GM21717 (cell line): ENCODE data around the gene FAM171A2.

ENCODE experiments used
- ATAC-seq: cut with Tn5 transposase; IDR thresholded peaks from one replicate; pipeline ENCODE4 v1.9.1; 2021; ENCODE audit warnings: mild to moderate bottlenecking, moderate library complexity; ENCODE audit not compliant: unreplicated experiment

FAM171A2 gene

DNA sequence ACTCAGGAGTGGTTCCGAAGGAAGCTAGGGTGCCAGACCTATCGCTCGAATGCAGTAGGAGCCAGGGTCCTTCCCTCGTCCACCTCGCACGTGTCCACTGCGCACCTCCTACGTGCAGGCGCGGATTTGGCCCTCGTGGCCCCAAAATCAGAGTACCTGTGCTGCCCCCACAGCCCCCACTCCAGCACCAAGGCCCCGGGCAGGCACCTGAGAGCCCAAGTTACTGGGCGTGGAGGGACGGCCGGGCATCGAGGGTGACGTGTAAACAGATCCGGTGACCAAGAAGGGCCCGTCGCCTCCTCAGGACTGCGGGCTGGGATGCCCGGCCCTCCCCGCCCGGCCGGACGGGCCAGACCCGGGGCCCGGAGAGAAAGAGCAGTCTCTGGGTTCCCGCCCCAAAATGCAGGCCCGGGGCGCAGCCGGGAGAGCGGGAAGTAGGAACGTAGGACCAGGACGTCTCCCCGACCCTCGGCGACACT, 39.5 kb downstream of the FAM171A2 start:
- no peak for ATAC-seq

DNA sequence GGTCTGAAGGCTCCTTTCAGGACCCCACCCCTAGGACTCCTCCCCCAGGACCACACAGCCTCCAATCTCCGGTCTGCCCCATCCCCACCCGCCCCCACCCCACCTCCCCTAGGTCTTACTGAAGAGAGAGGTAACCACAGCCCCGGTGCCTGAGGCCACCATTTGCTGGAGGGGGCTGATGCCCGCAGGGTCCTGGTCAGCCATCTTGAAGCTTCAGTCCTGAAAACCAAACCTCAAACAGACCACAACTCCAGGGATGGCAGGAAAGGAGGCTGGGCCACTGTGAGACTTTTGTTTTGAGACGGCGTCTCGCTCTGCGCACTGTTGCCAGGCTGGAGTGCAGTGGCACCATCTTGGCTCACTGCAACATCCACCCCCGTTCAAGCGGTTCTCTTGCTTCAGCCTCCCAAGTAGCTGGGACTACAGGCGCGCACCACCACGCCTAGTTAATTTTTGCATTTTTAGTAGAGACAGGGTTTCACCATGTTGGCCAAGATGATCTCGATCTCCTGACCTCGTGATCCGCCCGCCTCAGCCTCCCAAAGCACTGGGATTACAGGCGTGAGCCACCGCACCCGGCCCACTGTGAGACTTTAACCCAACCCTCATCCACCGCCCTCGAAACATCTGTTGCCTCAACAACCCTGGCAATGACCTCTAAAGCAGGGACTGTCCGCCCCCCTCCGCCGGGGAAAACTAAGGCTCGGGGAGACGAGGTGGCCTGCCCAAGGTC, 40.1 kb downstream of the FAM171A2 start:
- no peak for ATAC-seq

DNA sequence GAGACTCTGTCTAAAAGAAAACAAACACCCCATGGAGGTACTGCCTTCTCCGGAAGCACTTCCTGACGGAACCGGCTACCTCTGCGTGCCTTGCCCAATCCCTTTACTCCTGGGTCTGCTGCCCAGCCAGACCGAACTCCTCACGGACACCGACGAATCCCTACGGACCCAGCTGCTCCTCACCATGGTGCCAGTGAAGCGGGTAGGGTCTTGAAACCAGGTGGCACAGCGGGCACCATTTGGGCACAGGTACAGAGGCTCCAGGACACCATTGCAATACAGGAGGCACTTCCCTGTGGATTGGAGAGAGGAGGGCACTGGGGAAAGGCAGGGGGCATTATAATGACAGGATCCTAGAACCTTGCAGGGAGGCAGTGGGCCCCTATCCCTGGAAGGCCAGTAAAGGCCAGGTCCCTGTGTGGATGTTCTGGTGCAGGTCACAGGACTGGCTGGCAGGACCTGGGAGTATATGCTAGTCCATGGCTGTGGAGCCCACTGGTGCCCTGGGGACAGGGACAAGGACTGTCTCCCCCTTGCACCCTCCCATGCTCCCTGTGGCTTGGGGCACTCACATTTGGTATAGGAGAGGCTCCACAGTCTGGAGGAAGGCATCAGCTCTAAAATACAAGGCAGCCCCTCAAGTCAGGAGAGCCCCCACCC, 41.3 kb downstream of the FAM171A2 start:
- no peak for ATAC-seq

DNA sequence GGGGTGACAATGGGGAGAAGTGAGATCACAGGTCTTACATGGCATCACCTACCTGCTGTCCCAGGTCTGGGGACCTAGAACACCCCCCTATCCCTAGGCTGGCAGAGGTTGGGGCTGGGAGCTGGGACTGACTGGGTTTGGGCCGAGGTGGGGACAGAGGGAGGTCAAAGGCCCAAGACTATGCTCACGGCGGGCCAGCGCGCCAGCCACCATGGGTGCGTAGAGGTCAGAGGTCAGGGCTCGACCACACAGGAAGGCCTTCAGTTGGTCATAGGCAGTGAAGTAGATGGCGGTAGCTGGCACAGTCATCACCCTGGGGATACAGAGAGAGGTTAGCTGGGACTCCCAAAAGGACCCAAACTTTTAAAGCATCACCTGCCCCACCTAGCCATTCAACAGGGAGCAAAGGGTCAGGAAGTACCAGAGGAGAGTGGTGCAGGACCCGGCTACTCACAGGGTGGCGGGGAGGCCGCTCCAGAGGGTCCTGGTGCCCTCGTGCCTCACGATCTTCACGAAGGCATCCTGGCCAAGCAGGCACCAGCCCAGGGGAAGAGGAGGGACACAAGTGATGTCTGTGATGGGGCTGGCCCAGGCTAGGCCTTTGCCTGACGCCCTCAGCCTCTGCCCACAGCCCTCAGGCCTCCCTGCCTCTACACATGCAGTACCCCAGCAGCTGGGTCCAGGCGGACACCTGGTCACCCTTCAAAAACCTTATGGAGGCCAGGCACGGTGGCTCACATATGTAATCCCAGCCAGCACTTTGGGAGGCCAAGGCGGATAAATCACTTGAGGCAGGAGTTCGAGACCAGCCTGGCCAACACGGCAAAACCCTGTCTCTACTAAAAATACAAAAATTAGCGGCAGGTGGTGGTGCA, 42.2 kb downstream of the FAM171A2 start:
- no peak for ATAC-seq

DNA sequence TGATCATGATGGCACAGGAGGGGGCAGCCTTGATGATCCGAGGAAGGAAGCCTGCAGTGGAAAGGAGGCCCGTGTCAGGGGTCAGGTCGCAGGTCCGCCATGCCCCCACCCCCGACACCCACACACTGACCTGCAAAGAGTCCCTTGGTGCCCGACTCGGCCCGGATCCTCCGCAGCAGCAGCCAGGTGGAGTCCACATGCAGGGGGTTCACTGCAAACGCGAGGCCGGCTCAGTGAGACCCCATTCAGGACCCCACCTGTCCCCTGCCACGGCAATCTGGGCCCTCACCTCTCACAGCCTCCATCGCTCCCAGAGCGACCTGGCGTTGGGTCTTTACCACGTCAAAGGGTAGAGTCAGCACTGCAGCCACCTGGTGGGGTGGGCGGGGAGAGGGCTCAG, 43.6 kb downstream of the FAM171A2 start:
- no peak for ATAC-seq

DNA sequence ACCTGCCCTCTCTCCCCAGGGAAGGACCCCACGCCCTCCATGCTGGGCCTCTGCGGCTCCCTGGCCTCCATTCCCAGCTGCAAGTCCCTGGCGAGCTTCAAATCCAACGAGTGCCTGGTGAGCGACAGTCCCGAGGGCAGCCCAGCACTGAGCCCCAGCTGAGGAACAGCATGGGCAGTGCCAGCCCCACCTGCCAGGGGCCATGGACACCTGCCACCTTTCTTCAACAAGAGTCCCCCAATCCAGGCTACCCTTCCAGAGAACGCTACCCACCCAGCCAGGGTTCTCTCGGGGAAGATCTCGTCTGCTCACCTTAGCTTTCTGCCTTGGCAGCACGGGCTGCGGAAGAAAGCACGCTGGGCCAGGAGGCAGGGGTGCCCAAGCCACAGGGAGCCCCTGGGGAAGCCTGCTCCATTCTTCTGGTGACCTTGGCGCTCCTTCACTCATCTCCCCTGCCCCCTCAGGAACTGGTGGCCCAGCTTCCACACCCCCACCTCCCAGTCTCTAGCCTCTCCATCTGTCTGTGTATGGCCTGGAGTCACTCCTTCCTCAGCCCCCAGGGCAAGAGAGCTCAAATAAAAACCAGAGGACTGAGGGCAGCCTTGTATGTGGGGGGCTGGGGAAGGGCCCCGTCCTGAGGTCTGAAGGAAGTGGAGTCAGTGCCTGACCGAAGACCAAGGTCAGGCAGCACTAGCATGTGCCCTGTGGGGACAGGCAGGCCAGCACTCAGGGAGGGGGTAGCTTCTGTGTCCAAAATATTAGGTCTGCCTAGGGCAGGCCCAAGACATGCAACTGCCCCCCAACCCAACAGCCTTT, 45.4 kb downstream of the FAM171A2 start:
- ATAC-seq = no peak

DNA sequence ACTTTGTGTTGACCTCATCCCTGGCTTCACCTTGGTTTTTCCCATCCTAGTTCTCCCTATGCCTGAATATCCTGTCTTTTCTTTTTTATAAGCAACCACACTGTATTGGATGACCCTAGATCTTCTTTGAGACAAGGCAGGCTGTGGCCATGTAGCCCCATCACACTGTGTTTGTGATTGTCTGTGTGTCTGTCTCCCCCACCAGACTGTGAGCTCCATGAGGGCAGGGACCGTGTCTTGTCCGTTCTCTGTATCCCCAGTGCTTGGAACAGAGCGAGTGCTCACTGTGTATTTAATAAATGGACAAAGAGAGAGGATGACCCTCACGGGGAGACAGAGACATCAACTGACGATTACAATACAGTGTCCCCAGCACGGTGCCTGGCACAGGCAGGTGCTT, 46.1 kb downstream of the FAM171A2 start:
- ATAC-seq = no peak

DNA sequence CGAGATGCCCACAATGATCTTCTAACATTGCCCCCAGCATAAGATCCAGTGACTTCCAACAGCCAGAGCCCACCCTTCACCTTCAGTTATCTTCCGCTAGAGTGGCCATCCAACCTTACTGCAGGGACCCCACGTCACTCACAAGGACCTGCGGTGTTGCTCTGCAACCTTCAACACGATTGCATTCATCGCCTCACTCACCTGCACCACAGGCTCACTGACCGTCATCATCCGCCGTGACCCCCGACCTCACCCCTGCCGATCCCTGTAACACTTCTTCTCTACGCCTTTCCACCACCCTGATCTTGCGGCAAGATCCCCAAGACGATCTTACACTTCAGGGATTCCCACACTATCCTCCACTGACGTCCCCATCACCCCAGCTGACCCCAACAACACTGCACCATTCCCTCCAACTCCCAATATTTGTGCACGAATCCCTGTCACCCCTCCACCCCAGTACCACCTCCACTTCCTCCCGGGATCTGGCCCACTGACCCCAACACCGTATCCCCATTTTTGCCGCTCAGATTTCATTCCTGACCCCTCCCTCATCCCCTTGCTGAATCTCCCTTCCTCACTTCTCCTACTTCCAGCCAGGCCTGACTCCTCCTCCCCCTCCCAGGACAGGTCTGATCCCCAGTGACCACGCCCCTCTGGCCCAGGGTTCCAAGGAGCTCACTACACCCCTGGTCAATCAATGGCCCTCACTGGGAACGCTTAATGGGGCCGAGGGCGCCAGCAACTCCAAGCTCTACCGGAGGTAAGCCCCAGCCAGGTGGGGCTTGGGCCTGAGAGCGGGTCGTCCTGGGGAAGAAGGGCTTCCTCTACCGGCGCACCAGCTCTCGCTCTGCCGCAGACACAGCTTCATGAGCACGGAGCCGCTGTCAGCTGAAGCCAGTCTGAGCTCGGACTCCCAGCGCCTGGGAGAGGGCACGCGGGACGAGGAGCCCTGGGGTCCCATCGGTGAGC, 47.6 kb downstream of the FAM171A2 start:
- no peak for ATAC-seq

DNA sequence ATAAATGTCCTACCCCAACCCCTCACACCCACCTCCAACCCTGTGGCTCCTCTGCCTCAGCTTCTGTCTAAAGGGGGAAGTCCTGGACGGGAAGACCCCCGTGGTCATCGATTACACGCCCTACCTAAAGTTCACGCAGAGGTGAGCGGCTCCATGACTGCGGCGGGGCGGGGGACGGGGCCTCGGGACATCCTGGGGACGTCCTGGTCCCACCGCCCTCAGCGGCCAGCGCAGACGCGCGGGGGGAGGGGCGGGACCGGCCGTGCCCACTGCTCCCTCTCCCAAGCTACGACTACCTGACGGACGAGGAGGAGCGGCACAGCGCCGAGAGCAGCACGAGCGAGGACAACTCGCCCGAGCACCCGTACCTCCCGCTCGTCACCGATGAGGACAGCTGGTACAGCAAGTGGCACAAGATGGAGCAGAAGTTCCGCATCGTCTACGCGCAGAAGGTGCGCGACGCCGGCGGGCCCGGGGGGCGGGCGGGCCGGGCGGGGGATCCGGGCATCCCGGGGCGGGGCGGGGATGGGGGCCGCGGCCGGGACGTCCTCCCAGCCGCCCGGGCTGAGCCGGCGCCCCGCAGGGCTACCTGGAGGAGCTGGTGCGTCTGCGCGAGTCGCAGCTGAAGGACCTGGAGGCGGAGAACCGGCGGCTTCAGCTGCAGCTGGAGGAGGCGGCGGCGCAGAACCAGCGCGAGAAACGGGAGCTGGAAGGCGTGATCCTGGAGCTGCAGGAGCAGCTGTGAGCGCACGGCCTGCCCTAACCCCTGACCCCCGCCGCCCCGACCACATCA, 48.6 kb downstream of the FAM171A2 start:
- ATAC-seq = no peak

DNA sequence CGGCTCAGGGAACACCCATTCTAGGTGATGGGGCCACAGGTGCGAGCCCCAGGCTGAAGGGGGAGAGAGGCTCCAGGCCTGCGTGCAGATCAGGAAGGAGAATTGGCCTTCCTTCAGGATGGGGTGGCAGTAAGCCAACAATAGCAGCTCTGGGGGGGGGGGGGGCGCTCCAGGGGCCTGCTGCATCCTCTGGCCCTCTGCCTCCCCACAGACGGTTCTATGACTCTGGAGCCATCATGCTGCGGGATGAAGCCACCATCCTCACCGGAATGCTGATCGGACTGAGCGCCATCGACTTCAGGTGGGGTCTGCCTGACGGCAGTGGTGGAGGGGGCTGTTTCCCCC, 49.2 kb downstream of the FAM171A2 start:
- no peak for ATAC-seq

DNA sequence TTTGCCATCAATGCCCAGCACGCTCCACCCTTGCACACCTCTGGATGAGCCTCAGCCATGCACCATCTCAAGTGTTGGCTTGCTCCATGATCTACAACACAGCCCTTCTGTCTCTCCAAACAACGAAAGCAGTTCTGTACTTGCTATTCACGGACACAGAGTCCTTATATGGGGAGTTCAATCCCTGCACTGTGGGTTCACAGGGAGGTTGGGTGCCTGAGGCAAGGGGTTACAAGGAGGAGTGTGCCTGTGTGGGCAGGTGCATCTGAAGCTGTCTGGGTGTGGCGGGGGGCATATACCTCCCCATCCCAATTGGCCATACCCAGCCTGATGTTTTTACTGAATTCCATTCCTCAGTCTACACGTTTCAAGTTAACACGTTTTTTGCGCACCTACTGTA, 49.6 kb downstream of the FAM171A2 start:
- ATAC-seq = no peak

DNA sequence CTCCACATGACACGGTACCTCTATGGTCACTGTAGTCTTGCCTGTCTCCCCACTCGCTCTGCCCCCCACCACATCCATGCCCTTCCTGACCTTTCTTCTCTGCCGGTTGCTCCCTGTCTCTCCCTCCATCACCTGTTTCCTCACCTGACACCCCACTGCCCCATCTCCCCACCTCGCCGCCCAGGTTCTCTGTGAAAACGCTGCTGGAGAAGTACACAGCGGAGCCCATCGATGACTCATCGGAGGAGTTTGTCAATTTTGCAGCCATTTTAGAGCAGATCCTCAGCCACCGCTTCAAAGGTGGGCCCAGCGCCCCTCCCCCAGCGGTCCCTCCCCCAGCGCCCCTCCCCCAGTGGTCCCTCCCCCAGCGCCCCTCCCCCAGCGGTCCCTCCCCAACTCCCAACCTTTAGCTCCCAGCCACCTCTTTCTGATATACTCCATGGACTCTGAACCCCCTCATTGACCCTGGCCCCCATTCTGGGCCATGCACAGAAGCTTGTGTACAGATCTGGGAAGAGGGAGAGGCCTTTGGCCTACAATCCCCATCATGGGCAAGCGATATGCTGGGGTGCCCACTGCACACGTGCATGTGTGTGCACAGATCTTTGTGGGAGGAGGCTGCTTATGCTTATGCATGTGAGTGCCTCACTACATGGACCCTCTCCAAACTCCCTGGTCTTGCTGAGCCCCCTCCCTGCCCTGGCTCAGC, 51.1 kb downstream of the FAM171A2 start:
- no peak for ATAC-seq

DNA sequence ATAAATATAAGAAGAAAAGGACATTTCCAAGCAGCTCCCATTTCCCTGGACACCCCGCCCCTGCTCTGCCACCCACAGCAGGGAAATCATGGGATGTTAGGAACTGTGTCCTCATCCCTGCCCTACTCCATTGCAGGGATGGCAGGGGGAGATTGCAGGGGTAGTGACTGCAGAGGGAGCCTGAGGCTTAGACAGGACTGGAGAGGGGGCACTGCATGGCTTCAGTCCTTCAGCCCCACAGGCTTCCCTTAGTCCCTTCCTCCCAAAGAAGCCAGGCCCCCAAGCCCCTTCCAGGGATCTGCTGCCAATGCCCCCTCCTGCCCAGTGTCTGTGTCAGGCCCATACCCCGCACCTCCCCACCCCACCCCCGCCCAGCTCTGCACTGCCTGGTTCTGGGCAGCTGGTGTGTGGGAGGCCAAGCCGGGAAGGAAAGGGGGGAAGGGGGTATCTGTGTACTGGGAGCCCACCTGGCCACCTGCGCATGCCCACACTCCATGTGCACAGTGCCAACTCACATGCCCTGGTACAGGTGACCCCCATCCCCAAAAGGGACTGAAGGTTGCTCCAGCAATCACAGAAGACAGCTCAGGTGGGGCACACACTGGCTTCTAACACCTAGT, 52.0 kb downstream of the FAM171A2 start:
- no peak for ATAC-seq

DNA sequence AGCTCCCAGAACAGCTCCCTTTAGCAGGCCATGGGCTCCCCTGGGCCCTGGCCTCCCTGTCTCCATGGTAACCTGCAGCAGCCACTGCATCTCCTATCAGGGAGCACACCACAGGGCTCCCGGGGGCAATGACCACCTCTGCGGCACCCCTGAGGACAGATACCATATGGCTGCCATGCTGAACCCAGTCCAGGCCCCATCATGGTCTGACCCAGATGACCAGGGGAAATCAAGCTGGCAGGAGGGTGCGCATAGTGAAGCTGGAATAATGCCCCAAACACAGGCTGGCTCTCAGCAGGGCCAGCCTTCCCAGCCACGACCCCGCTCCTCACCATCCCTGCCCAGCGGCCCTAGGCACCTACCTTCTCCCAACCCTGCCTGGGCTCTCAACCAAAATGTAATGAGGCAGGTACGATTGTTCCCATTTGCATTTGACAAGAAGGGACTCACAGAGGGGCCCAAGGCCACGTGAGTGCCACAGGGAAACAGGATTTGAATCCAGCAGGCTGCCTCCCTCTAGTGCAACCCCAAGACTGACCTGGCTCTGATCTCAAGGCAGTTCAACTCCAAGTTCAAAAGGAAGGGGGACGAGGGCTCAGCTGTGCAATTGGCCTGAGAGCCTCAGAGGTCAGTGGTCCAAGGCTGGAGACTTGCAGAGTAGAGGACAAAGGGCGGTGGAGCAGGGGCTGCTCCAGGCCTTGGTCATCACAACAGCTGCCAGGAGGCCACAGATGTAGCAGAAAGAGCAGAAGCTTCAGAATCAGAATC, 52.9 kb downstream of the FAM171A2 start:
- ATAC-seq = no peak

DNA sequence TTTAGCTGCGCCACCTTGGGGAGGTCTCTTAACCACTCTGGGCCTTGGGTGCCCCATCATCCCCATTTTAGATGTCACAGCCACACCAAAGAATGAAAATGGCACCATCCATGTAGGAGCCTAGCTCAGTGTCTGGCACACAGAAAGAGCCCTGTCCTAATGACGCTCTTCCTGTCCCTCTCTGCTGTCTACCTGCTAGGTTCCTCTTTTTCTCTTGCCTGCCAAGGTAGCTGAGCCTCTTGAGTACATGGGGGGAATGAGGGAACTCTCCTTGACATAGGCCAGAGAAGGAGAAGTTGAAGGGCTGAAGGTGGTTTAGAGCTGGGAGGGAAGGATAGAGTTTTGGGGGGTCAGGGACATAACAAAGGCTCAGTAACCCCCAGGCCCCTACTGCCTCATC, 53.5 kb downstream of the FAM171A2 start:
- ATAC-seq = no peak

DNA sequence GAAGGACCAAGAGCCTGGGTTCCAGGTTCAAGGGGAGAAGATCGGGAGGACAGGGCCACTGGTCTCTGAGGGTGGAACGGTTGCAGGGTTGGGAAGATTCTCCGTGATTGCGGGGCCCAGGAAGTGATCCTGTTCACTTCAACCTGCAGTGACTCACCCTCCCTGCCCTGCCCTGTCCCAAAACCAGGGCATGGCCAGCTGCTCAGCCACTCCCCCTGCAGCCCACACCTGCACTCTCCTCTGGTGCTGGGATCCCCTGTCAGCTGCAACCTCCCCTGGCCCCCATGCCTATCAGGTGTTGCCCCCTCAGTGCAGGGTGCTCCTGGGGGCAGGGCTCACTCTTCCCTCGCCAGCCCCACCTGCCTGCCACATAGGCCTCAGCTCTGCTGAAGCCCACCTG, 54.2 kb downstream of the FAM171A2 start:
- no peak for ATAC-seq

DNA sequence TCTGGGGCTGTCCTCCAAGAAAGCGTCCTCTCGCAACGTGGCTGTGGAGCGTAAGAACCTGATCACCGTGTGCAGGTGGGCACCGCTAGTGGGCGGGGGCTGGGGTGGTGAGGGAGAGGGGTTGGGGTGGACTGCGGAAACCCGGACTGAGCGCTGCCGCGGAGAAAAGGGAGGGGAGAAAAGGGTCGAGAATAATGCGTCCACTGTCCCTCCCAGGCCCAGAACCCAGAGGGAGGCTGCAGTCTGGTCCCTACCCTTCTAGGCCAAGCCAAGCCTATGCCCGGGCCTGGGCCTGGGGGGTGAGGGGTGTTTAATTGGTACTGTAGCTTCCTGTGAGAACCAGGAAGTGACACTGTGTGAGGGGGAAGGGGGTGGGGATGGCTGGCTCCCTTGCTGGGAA, 54.8 kb downstream of the FAM171A2 start:
- ATAC-seq = no peak
